Stomach (tissue), 4 donors: ENCODE results near the gene OR51T1.

Source experiments
- CTCF ChIP-seq, 7 experiments: fragments of 450-650 bp in 4 of 7; fragments of 200-600 bp in 3 of 7; sonication (generic) in 3 of 7; IDR thresholded peaks; one replicate each; pipeline ENCODE4 v1.5.1; 2016 to 2019; ENCODE audit warnings: antibody characterized with exemption in 7 of 7, control low read depth in 2 of 7, mild to moderate bottlenecking in 1 of 7
- EP300 ChIP-seq: sonication (generic); formaldehyde crosslinking; IDR thresholded peaks from one replicate; pipeline ENCODE4 v1.6.1; 2017; ENCODE audit warnings: antibody characterized with exemption
- POLR2A ChIP-seq, 4 donors: fragments of 450-650 bp; IDR thresholded peaks; one replicate each; pipeline ENCODE4 v1.6.1; 2016; ENCODE audit warnings: antibody characterized with exemption in 4 of 4, control low read depth in 2 of 4, mild to moderate bottlenecking in 1 of 4, moderate library complexity in 1 of 4
- POLR2AphosphoS5 ChIP-seq, 3 donors: sonication (generic); formaldehyde crosslinking; IDR thresholded peaks; one replicate each; pipeline ENCODE4 v1.6.1; 2016; ENCODE audit warnings: antibody characterized with exemption in 3 of 3

- TF ChIP-seq CTCF (IDR thresholded peaks at IDR 0.05) (no peak), POLR2AphosphoS5 (IDR thresholded peaks at IDR 0.05) (no peak), POLR2A (IDR thresholded peaks at IDR 0.05) (no peak), EP300 (no peak)
Observed at GRCh38 chr11:4922304-4922703, 40.6 kb downstream of the OR51T1 start.
